Prostate gland (tissue), 2 donors: ENCODE data around the gene RASSF4. TPM values are rescaled to one million over a fixed set of nuclear protein-coding genes. Genes with fewer than 3 reads are reported as not detected.

Source experiments
- DNase-seq: peaks from one replicate; pipeline ENCODE4 v3.0.0-alpha.2; 2019; ENCODE audit warnings: low spot score
- H3K27ac ChIP-seq, 2 donors: fragments of 200-600 bp; sonication (generic); 2 replicates each; pipeline ENCODE4 v1.5.1; 2017 to 2019
- H3K27me3 ChIP-seq: fragments of 200-600 bp; sonication (generic); replicated peaks from 2 replicates; pipeline ENCODE4 v1.5.1; 2019; ENCODE audit not compliant: insufficient read depth
- H3K36me3 ChIP-seq, 2 donors: fragments of 200-600 bp; sonication (generic); 1 replicate in 1 of 2; 2 replicates in 1 of 2; pipeline versions ENCODE4 v1.5.1 to v1.8.1; 2017 to 2019
- H3K4me1 ChIP-seq: fragments of 200-600 bp; sonication (generic); replicated peaks from 2 replicates; pipeline ENCODE4 v1.5.1; 2019
- H3K4me3 ChIP-seq, 2 donors: fragments of 200-600 bp; sonication (generic); 2 replicates each; pipeline ENCODE4 v1.5.1; 2017 to 2019
- H3K9me3 ChIP-seq: fragments of 200-600 bp; sonication (generic); 2 replicates; pipeline ENCODE4 v1.5.1; 2017
- POLR2A ChIP-seq: fragments of 450-650 bp; IDR thresholded peaks from one replicate; pipeline ENCODE4 v1.6.1; 2016; ENCODE audit warnings: antibody characterized with exemption, mild to moderate bottlenecking
- POLR2AphosphoS5 ChIP-seq: sonication (generic); formaldehyde crosslinking; IDR thresholded peaks from one replicate; pipeline ENCODE4 v1.6.1; 2017; ENCODE audit warnings: antibody characterized with exemption
- WGBS: methylation state at CpG from one replicate; pipeline ENCODE4 v1.1.5; 2018; 5-methylcytosine and 5-hydroxymethylcytosine counted together
- intact Hi-C: fragments of 100-400 bp; cut with DNase I; formaldehyde crosslinking; loops from one replicate; pipeline ENCODE4 v1.14.2; 2022
- total RNA-seq, 2 donors: library from RNA; depleted of rRNA; stranded (reverse); fragments of >200 nt; gene quantifications; one replicate each; pipeline ENCODE4 v1.1.0, GENCODE V29; 2016
- TF ChIP-seq, protein P1 (sequence below), 4 experiments: fragments of 200-600 bp in 2 of 4; fragments of 450-650 bp in 2 of 4; sonication (generic) in 2 of 4; IDR thresholded peaks; 1 replicate in 3 of 4; 2 replicates in 1 of 4; pipeline ENCODE4 v1.5.1; 2016 to 2019; ENCODE audit warnings: antibody characterized with exemption in 4 of 4, mild to moderate bottlenecking in 2 of 4, moderate library complexity in 2 of 4

The RASSF4 gene
- total RNA-seq, 2 donors from 2014 or later: 6.1 to 31.0 TPM

DNA sequence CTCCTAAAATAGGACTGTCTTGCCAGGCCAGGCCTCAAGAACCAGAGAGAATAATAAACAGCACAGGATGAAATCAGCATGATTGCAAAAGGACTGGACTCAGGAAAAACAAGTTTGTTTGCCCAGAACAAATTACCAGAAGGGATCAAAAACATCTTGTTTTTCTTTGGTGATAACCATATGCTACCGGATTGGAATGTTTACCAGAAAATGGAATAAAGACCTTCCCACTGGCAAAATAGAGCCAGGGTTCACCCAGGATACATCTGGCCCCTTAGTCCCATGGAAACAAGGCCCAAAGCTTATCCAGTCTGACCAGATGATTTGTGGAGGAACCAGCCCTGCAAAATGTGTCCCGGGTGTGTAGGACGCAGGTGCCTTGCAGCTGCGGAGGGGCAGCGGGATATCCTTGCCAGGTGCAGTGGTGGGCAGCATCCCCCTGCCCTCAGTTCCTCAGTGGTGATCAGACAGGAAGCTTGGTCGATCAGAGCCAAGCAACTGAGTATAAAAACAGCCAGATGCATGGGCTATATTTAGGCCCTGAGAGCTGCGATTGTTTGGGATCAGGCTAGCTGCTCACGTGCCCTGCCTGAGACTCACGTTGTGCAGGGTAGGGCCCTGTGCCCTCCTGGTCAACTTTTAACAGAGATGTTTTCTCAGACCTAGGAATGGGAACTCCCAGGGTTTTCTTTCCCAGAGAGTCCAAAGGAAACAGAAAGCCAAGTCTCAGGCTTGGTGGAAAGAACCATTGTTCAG lies 36.5 kb downstream of the RASSF4 start:
- no peaks in the 10 kb centered on the region for H3K27me3 ChIP-seq
- intact Hi-C loops: loop anchor here (10.0 kb wide), 1 partner anchor 599 kb away; no protein-coding TSS in a partner anchor
- H3K9me3 ChIP-seq: no peaks in the 10 kb centered on the region
- TF ChIP-seq, protein P1, sequence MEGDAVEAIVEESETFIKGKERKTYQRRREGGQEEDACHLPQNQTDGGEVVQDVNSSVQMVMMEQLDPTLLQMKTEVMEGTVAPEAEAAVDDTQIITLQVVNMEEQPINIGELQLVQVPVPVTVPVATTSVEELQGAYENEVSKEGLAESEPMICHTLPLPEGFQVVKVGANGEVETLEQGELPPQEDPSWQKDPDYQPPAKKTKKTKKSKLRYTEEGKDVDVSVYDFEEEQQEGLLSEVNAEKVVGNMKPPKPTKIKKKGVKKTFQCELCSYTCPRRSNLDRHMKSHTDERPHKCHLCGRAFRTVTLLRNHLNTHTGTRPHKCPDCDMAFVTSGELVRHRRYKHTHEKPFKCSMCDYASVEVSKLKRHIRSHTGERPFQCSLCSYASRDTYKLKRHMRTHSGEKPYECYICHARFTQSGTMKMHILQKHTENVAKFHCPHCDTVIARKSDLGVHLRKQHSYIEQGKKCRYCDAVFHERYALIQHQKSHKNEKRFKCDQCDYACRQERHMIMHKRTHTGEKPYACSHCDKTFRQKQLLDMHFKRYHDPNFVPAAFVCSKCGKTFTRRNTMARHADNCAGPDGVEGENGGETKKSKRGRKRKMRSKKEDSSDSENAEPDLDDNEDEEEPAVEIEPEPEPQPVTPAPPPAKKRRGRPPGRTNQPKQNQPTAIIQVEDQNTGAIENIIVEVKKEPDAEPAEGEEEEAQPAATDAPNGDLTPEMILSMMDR (IDR thresholded peaks at IDR 0.05): no peak
- TF ChIP-seq POLR2A: no peak
- peak; percentile 39 for TF ChIP-seq POLR2AphosphoS5
- peak overlapping the region; percentile 68 for H3K27ac ChIP-seq
- peaks cover 10% of the 10 kb centered on the region for H3K4me1 ChIP-seq
- DNase-seq: no peak
- WGBS: 30% methylated on average over 9 of the region's 9 CpGs
- H3K36me3 ChIP-seq: no peaks in the 10 kb centered on the region
- no peak overlapping the region for H3K4me3 ChIP-seq

DNA sequence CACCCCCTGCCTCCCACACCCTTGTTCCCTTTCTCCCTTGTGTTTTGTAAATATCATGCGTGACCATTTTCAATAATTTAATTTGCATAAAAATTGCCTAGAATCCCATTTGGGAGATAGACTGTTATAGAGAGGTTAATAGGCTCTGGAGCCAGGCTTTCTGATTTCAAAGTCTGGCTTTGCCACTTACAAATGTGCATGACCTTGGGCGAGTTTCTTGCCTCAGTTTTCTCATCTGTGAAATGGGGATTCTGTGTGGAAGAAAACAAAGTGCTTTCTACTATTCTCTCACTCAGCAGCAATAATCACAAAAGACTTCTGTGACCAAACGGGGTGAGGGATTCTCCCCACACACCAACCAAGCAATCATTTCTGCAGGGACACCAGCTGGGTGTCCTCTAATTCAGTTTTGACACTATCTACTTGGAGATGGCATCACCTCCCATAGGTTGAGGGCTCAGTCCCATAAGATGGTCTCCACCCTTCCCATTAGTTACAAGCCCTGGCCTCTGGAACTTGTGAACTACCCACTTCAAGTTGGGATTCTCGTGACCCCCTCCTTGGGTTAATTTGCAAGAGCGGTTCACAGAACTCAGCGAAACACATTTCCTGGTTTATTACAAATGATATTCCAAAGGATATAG lies 37.6 kb downstream of the RASSF4 start:
- Histone ChIP-seq H3K4me3 (no peak overlapping the region), H3K27me3 (no peaks in the 10 kb centered on the region), H3K27ac (peak overlapping the region; percentile 68), H3K9me3 (no peaks in the 10 kb centered on the region), H3K4me1 (peaks cover 10% of the 10 kb centered on the region), H3K36me3 (no peaks in the 10 kb centered on the region)
- DNase-seq: no peak
- 93% methylated on average over 6 of the region's 6 CpGs for WGBS
- TF ChIP-seq, protein P1 (IDR thresholded peaks at IDR 0.05): no peak
- no peak for TF ChIP-seq POLR2A
- TF ChIP-seq POLR2AphosphoS5: no peak
- intact Hi-C loops: loop anchor here (10.0 kb wide), 1 partner anchor 598 kb away; no protein-coding TSS in a partner anchor

DNA sequence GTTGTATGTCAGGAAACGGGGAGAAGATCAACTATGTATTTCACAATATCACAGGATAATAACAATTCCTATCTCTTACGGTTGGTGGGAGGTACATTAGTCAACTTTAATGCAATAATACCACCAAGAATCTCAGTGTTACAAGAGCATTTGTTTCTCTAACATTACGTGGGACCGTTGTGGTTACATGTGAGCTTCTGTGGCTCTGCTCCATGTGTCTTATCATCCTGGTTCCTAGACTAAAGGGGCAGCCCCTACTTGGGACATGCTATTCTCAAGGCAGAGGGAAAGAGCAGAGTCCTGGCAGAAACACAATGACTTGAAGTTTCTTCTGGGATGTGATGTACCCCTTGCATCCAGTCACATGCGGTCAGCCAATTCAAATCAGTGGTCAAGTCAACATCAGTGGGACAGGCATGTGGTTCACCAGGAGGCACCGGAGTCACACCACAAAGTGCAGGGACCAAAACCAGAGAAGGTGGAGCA lies 38.6 kb downstream of the RASSF4 start:
- no peaks in the 10 kb centered on the region for H3K27me3 ChIP-seq
- intact Hi-C loops: loop anchor here (10.0 kb wide), 1 partner anchor 597 kb away; no protein-coding TSS in a partner anchor
- no peaks in the 10 kb centered on the region for H3K9me3 ChIP-seq
- 80% methylated on average over 6 of the region's 6 CpGs for WGBS
- H3K4me1 ChIP-seq: peaks cover 11% of the 10 kb centered on the region
- H3K27ac ChIP-seq: no peak overlapping the region
- DNase-seq: no peak
- TF ChIP-seq POLR2A: no peak
- TF ChIP-seq, protein P1 (IDR thresholded peaks at IDR 0.05): no peak
- no peak for TF ChIP-seq POLR2AphosphoS5
- no peaks in the 10 kb centered on the region for H3K36me3 ChIP-seq
- H3K4me3 ChIP-seq: no peak overlapping the region

DNA sequence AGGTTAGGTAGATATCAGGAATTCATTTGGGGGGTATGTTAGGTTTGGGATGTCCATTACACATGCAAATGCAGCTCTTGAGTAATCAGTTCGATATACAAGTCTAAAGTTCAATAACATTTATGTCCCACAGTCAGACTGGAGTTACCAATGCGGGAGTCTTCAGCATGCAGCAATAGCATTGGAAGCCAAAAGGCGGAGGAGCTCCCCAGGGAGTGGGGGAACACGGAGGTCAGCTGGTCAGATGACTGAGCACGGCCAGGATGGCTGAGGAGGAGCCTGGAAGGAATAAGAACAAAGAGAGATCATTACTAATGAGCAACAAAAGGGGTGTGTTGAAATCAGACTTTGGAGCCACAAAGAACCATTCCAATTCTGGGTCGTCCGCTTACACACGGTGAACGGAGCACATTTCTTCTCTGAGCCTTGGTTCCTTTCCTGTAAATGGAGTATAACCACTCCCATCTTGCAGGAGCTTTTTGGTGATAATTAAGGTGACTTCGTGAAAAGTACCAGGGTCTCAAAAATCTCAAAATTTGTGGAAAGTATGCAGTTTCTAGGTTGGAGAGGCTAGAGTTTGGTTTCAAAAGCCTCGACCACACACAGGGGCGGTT lies 40.6 kb downstream of the RASSF4 start:
- H3K4me1 ChIP-seq: peaks cover 11% of the 10 kb centered on the region
- no peaks in the 10 kb centered on the region for H3K9me3 ChIP-seq
- peak overlapping the region; percentile 52 to 59 for H3K4me3 ChIP-seq
- intact Hi-C loops: loop anchor here (5.0 kb wide), 1 partner anchor 43 kb away; the partner anchor contains the start of gene RASSF4
- WGBS: 57% methylated on average over 12 of the region's 12 CpGs
- no peaks in the 10 kb centered on the region for H3K36me3 ChIP-seq
- no peaks in the 10 kb centered on the region for H3K27me3 ChIP-seq
- H3K27ac ChIP-seq: peak overlapping the region; percentile 89 to 90
- peak; percentile 6 for TF ChIP-seq POLR2AphosphoS5
- TF ChIP-seq POLR2A: no peak
- no peak for DNase-seq

DNA sequence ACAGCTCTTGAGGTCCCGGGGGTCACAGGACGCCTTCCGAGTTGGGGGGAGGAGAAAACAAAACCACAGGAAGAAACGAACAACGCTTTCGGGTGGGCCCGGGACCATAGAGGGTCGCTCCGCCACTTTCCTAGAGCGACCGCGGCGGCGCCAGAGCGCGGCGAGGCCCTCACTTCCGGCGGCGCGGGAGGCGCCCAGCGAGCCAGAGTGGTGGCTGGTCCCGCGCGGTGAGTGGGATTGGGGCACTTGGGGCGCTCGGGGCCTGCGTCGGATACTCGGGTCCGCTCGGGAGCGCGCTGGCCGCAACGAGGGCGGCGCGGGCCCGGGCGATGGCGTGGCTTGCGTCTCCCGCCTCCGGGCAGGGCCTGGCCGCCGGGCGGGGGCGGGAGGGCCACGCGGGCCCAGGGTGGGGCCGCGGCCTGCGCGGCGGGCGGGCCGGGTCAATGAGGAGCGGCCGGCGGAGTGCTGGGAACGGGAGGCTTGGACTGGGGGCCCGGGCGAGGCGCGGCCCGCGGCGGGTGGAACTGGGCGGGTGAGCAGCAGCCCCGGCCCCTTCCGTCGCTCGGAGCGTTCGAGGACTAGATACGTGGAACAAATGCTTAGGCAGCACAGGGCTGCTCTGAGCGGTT lies 41.3 kb downstream of the RASSF4 start, which contains the start of gene ZNF22:
TSS of gene ZNF22 (plus strand) at position 172 of the 629 bp plus-strand sequence. CDS start 2,446 bp downstream, outside the sequence.
- Histone ChIP-seq H3K27ac (peak within 1 kb of the TSS; percentile 89 to 90), H3K9me3 (no peaks in the 10 kb centered on the region), H3K36me3 (no peaks in the 10 kb centered on the region), H3K27me3 (no peaks in the 10 kb centered on the region), H3K4me1 (peaks cover 6% of the 10 kb centered on the region), H3K4me3 (peak within 1 kb of the TSS; percentile 52 to 59)
- WGBS: 1% methylated on average over 62 of the region's 79 CpGs
- TF ChIP-seq, protein P1 (IDR thresholded peaks at IDR 0.05): peak in 3 of 4 experiments; percentile 26 to 40 (median 32)
- TF ChIP-seq POLR2A: peak; percentile 46
- peak; percentile 33 for TF ChIP-seq POLR2AphosphoS5
- intact Hi-C loops: loop anchor here (5.0 kb wide), 1 partner anchor 44 kb away; the partner anchor contains the start of gene RASSF4
- DNase-seq: no peak
